Measurements from ENCODE around the gene HIBCH.

DNA sequence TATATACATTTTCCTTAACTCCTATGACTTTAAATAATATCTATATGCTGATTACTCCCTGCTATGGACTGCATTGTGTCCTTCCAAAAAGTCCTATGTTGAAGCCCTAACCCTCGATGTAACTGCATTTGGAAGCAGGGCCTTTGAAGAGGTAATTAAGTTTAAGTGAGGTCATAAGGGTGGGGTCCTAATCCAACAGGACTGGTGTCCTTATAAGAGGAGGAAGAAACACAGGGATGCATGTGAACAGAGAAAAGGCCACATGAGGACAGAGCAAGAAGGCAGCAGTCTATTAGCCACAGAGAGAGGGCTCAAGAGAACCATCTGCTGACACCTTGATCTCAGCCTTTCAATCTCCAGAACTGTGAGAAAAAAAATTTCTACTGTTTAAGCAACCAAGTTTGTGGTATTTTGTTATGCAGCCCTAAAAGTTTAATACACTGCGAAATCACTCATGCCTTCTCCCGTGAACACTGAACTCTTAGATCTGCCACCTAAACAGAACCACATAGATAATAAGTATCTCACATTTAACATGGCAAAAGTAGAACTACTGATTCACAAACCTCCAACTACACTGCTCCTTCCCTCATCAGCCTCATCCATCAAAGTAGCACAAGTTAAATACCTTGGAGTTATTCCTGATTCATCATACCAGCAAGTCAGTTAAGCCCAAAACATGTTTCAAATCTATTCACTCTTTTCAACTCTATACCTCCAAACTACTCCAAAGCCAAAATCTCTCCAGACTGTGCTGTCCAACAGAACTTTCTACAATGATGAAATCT, 65.4 kb downstream of the HIBCH start:
- no peak for TF ChIP-seq TAF1 (IDR thresholded peaks at IDR 0.05; ENCODE audit: low read depth, low read length)
- TF ChIP-seq POLR2A (IDR thresholded peaks at IDR 0.05; ENCODE audit: low read depth, low read length): no peak
- TF ChIP-seq POLR2AphosphoS5 (IDR thresholded peaks at IDR 0.05; ENCODE audit: low read depth, low read length): no peak
- TF ChIP-seq SPI1 (IDR thresholded peaks at IDR 0.05; ENCODE audit: low read depth, low read length): no peak
- no peak for TF ChIP-seq POU2F2 (IDR thresholded peaks at IDR 0.05; ENCODE audit: low read depth, low read length)

Measured in GM12891 (cell line).